ENCODE data around the gene RSPO1.

RSPO1 gene

GRCh38 chr1:37661401-37661800 lies 26.7 kb upstream of the RSPO1 start:
- TF ChIP-seq FOXP2 (optimal IDR thresholded peaks at IDR 0.05; ENCODE audit: borderline replicate concordance, extremely low read depth, extremely low read length, insufficient read depth) (no peak), TAF1 (IDR thresholded peaks at IDR 0.05; ENCODE audit: borderline replicate concordance, insufficient read depth, low read length) (no peak), POLR2AphosphoS5 (IDR thresholded peaks at IDR 0.05; ENCODE audit: low read depth, low read length) (no peak), SIN3A (IDR thresholded peaks at IDR 0.05; ENCODE audit: borderline replicate concordance, insufficient read depth, low read length) (no peak), REST (IDR thresholded peaks at IDR 0.05; ENCODE audit: insufficient read depth in 1 of 2, low read depth in 2 of 2, low read length in 2 of 2) (no peak)

GRCh38 chr1:37660664-37661063 lies 26.0 kb upstream of the RSPO1 start:
- no peak for TF ChIP-seq POLR2AphosphoS5 (IDR thresholded peaks at IDR 0.05; ENCODE audit: low read depth, low read length)
- TF ChIP-seq FOXP2 (optimal IDR thresholded peaks at IDR 0.05; ENCODE audit: borderline replicate concordance, extremely low read depth, extremely low read length, insufficient read depth): no peak
- no peak for TF ChIP-seq SIN3A (IDR thresholded peaks at IDR 0.05; ENCODE audit: borderline replicate concordance, insufficient read depth, low read length)

- TF ChIP-seq POLR2AphosphoS5 (IDR thresholded peaks at IDR 0.05; ENCODE audit: low read depth, low read length) (no peak), REST (IDR thresholded peaks at IDR 0.05; ENCODE audit: insufficient read depth in 1 of 2, low read depth in 2 of 2, low read length in 2 of 2) (no peak), SIN3A (IDR thresholded peaks at IDR 0.05; ENCODE audit: borderline replicate concordance, insufficient read depth, low read length) (no peak), TAF1 (IDR thresholded peaks at IDR 0.05; ENCODE audit: borderline replicate concordance, insufficient read depth, low read length) (no peak), FOXP2 (optimal IDR thresholded peaks at IDR 0.05; ENCODE audit: borderline replicate concordance, extremely low read depth, extremely low read length, insufficient read depth) (no peak)
Observed at GRCh38 chr1:37658486-37658885, 23.8 kb upstream of the RSPO1 start.

- TF ChIP-seq TAF1 (IDR thresholded peaks at IDR 0.05; ENCODE audit: borderline replicate concordance, insufficient read depth, low read length) (no peak), POLR2AphosphoS5 (IDR thresholded peaks at IDR 0.05; ENCODE audit: low read depth, low read length) (no peak), REST (IDR thresholded peaks at IDR 0.05; ENCODE audit: insufficient read depth in 1 of 2, low read depth in 2 of 2, low read length in 2 of 2) (no peak), SIN3A (IDR thresholded peaks at IDR 0.05; ENCODE audit: borderline replicate concordance, insufficient read depth, low read length) (no peak)
Observed at GRCh38 chr1:37657620-37658412, 23.1 kb upstream of the RSPO1 start.

GRCh38 chr1:37656881-37657280 lies 22.2 kb upstream of the RSPO1 start:
- TF ChIP-seq TAF1 (IDR thresholded peaks at IDR 0.05; ENCODE audit: borderline replicate concordance, insufficient read depth, low read length) (no peak), POLR2AphosphoS5 (IDR thresholded peaks at IDR 0.05; ENCODE audit: low read depth, low read length) (no peak), FOXP2 (optimal IDR thresholded peaks at IDR 0.05; ENCODE audit: borderline replicate concordance, extremely low read depth, extremely low read length, insufficient read depth) (no peak), REST (IDR thresholded peaks at IDR 0.05; ENCODE audit: insufficient read depth in 1 of 2, low read depth in 2 of 2, low read length in 2 of 2) (no peak), SIN3A (IDR thresholded peaks at IDR 0.05; ENCODE audit: borderline replicate concordance, insufficient read depth, low read length) (no peak)
